DND-41 (cell line): ENCODE data around the gene MAN1B1.

Source experiments
- EZH2 ChIP-seq: IDR thresholded peaks from 3 replicates; pipeline ENCODE4 v1.6.1; 2012; ENCODE audit warnings: borderline replicate concordance, low read depth, mild to moderate bottlenecking, moderate library complexity, low read length, inconsistent platforms; ENCODE audit not compliant: severe bottlenecking
- TF ChIP-seq, protein P1 (sequence below): IDR thresholded peaks from 2 replicates; pipeline ENCODE4 v1.5.1; 2012; ENCODE audit warnings: borderline replicate concordance, low read length, moderate library complexity, mild to moderate bottlenecking; ENCODE audit not compliant: poor library complexity, severe bottlenecking; ENCODE audit errors: extremely low read depth

DNA sequence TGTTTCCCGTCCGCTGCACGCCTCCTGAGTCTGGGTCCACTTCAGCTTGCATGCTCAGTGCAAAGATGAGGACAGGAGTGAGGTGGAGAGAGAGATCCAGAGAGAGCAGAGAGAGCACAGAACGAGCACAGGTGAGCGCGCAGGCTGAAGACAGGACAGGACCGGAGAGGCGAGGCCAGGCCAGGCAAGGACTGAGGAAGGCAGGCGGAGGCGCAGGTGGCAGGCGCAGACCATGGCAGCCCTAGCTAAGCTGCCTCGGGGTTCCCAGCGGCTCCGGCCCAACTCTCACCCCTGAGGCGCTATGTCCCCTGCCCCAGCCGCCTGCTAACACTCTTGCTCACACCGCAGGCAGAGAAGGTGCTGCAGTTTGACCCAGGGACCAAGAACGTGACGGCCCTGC, 61.9 kb downstream of the MAN1B1 start:
- TF ChIP-seq, protein P1, sequence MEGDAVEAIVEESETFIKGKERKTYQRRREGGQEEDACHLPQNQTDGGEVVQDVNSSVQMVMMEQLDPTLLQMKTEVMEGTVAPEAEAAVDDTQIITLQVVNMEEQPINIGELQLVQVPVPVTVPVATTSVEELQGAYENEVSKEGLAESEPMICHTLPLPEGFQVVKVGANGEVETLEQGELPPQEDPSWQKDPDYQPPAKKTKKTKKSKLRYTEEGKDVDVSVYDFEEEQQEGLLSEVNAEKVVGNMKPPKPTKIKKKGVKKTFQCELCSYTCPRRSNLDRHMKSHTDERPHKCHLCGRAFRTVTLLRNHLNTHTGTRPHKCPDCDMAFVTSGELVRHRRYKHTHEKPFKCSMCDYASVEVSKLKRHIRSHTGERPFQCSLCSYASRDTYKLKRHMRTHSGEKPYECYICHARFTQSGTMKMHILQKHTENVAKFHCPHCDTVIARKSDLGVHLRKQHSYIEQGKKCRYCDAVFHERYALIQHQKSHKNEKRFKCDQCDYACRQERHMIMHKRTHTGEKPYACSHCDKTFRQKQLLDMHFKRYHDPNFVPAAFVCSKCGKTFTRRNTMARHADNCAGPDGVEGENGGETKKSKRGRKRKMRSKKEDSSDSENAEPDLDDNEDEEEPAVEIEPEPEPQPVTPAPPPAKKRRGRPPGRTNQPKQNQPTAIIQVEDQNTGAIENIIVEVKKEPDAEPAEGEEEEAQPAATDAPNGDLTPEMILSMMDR = no peak
- no peak for TF ChIP-seq EZH2
